Keratinocyte (primary cell): ENCODE results near the gene SLC30A3. TPM values are rescaled to one million over a fixed set of nuclear protein-coding genes. Genes with fewer than 3 reads are reported as not detected.

Experiments
- DNase-seq: peaks from one replicate; pipeline ENCODE4 v3.0.0-alpha.2; 2011; ENCODE audit warnings: low read depth, missing footprints, low spot score
- FAIRE-seq: peaks from 2 replicates; lab custom pipeline; 2011; peaks lifted over from hg19 to GRCh38; lab: Jason Lieb, UNC
- H2AFZ ChIP-seq: 2 replicates; pipeline ENCODE4 v1.6.0; 2012; ENCODE audit warnings: low read length, control low read depth, inconsistent platforms; ENCODE audit not compliant: control insufficient read depth
- H3K27ac ChIP-seq: 2 replicates; pipeline ENCODE4 v1.5.1; 2011; ENCODE audit warnings: low read length; ENCODE audit not compliant: control insufficient read depth, insufficient read depth
- H3K27me3 ChIP-seq: 3 replicates; pipeline ENCODE4 v1.6.0; 2011; ENCODE audit warnings: low read length; ENCODE audit not compliant: control insufficient read depth, insufficient read depth; ENCODE audit errors: extremely low read depth
- H3K36me3 ChIP-seq, 2 experiments: 2 replicates in 1 of 2; 3 replicates in 1 of 2; pipeline ENCODE4 v1.5.1; 2011; ENCODE audit warnings: low read length in 2 of 2, mild to moderate bottlenecking in 1 of 2; ENCODE audit not compliant: control insufficient read depth in 2 of 2, insufficient read depth in 2 of 2; ENCODE audit errors: extremely low read depth in 1 of 2
- H3K4me1 ChIP-seq: 3 replicates; pipeline ENCODE4 v1.5.1; 2011; ENCODE audit warnings: low read length; ENCODE audit not compliant: control insufficient read depth, insufficient read depth; ENCODE audit errors: extremely low read depth
- H3K4me2 ChIP-seq: 3 replicates; pipeline ENCODE4 v1.6.0; 2011; ENCODE audit warnings: low read depth, low read length; ENCODE audit not compliant: control insufficient read depth, insufficient read depth; ENCODE audit errors: extremely low read depth
- H3K4me3 ChIP-seq, 3 experiments: fragments of 200-600 bp in 1 of 3; sonication (generic) in 1 of 3; 2 replicates in 2 of 3; 3 replicates in 1 of 3; pipeline ENCODE4 v1.5.1; 2011 to 2016; ENCODE audit warnings: low read length in 3 of 3, mild to moderate bottlenecking in 3 of 3, control low read depth in 2 of 3, inconsistent platforms in 1 of 3, low read depth in 1 of 3, mixed read lengths in 1 of 3, mixed run types in 1 of 3, moderate library complexity in 1 of 3; ENCODE audit not compliant: control insufficient read depth in 2 of 3, insufficient read depth in 2 of 3; ENCODE audit errors: extremely low read depth in 1 of 3
- H3K79me2 ChIP-seq: 2 replicates; pipeline ENCODE4 v1.6.0; 2012; ENCODE audit warnings: low read length; ENCODE audit not compliant: control insufficient read depth, insufficient read depth
- H3K9ac ChIP-seq: 3 replicates; pipeline ENCODE4 v1.6.0; 2011; ENCODE audit warnings: low read length; ENCODE audit not compliant: control insufficient read depth, insufficient read depth; ENCODE audit errors: extremely low read depth
- H3K9me1 ChIP-seq: 3 replicates; pipeline ENCODE4 v1.6.0; 2011; ENCODE audit warnings: low read length; ENCODE audit not compliant: control insufficient read depth, insufficient read depth; ENCODE audit errors: extremely low read depth
- H3K9me3 ChIP-seq: 2 replicates; pipeline ENCODE4 v1.5.1; 2012; ENCODE audit warnings: low read depth, low read length; ENCODE audit not compliant: control insufficient read depth
- H4K20me1 ChIP-seq: 3 replicates; pipeline ENCODE4 v1.6.0; 2011; ENCODE audit warnings: low read length; ENCODE audit not compliant: control insufficient read depth, insufficient read depth; ENCODE audit errors: extremely low read depth
- CTCF ChIP-seq, 3 experiments: IDR thresholded peaks in 1 of 3; conservative IDR thresholded peaks in 1 of 3; optimal IDR thresholded peaks in 1 of 3; 2 replicates in 2 of 3; 3 replicates in 1 of 3; pipeline versions ENCODE3 to v1.5.1; 2011; ENCODE audit warnings: low read length in 3 of 3, mild to moderate bottlenecking in 3 of 3, moderate library complexity in 2 of 3, control low read depth in 1 of 3, inconsistent platforms in 1 of 3; ENCODE audit not compliant: insufficient read depth in 2 of 3; ENCODE audit errors: extremely low read depth in 1 of 3
- EZH2 ChIP-seq: IDR thresholded peaks from one replicate; pipeline ENCODE4 v1.6.1; 2012; ENCODE audit warnings: inconsistent platforms, mild to moderate bottlenecking, low read length, moderate library complexity
- dilution Hi-C: fragments of 300-500 bp; cut with MboI; formaldehyde crosslinking; loops from one replicate; pipeline ENCODE4 v1.7.0; 2020; ENCODE audit warnings: low sequenced_read_pairs; ENCODE audit not compliant: extremely low pct_ligation_motif_present
- polyA plus RNA-seq, 5 experiments: library from polyadenylated mRNA; depleted of rRNA in 3 of 5; stranded (reverse) in 3 of 5; stranded (forward) in 1 of 5; unstranded in 1 of 5; fragments of >200 nt; gene quantifications; 1 replicate in 1 of 5; 2 replicates in 3 of 5; 3 replicates in 1 of 5; pipeline versions ENCODE4 v1.2.1 to v1.2.3, GENCODE V29; 2011 to 2012; ENCODE audit warnings: missing spikeins in 2 of 5, low read depth in 1 of 5, low replicate concordance in 1 of 5

Gene SLC30A3
- polyA plus RNA-seq, 1 donor (not counting 4 experiments of a cell fraction or from before 2014, with no cell fraction given), result not detected

DNA sequence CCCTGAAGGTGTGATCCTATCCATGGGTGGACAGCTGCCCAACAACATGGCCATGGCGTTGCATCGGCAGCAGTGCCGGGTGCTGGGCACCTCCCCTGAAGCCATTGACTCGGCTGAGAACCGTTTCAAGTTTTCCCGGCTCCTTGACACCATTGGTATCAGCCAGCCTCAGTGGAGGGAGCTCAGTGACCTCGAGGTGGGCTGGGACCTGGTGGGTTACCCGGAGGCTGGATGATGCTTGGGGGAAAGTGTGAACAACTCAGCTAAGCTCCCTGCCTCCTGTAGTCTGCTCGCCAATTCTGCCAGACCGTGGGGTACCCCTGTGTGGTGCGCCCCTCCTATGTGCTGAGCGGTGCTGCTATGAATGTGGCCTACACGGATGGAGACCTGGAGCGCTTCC is 29.5 kb downstream of the SLC30A3 start:
- Histone ChIP-seq H3K27ac (no peak overlapping the region), H3K4me3 (no peak overlapping the region), H3K9me3 (no peaks in the 10 kb centered on the region), H3K9ac (no peak overlapping the region), H3K36me3 (peaks cover 49 to 62% of the 10 kb centered on the region in 2 experiments), H4K20me1 (no peaks in the 10 kb centered on the region), H3K79me2 (no peaks in the 10 kb centered on the region), H3K4me2 (no peak overlapping the region), H3K4me1 (no peaks in the 10 kb centered on the region), H3K27me3 (no peaks in the 10 kb centered on the region), H3K9me1 (no peaks in the 10 kb centered on the region), H2AFZ (no peak overlapping the region)
- dilution Hi-C loops, result no loop called here
- FAIRE-seq (no peak), DNase-seq (no peak)
- no peak for TF ChIP-seq CTCF (optimal IDR thresholded peaks at IDR 0.05 in 1 of 3, IDR thresholded peaks at IDR 0.05 in 1 of 3, conservative IDR thresholded peaks at IDR 0.05 in 1 of 3; ENCODE audit: extremely low read depth in 1 of 3, insufficient read depth in 2 of 3, low read length in 3 of 3)
- TF ChIP-seq EZH2, result no peak

DNA sequence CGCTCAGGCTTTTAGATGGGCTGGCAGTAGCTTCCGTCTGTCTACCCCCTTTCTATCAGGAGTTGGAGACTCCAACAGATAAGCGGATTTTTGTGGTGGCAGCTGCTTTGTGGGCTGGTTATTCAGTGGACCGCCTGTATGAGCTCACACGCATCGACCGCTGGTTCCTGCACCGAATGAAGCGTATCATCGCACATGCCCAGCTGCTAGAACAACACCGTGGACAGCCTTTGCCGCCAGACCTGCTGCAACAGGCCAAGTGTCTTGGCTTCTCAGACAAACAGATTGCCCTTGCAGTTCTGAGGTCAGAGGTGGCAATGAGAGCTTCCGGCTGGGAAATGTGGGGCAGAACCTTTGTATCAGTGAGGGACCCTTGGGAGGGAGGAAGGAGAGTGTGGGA is 30.9 kb downstream of the SLC30A3 start:
- Histone ChIP-seq H3K79me2 (no peaks in the 10 kb centered on the region), H3K4me3 (no peak overlapping the region), H2AFZ (no peak overlapping the region), H3K27ac (no peak overlapping the region), H3K4me2 (no peak overlapping the region), H3K4me1 (no peaks in the 10 kb centered on the region), H3K9me3 (no peaks in the 10 kb centered on the region), H3K27me3 (no peaks in the 10 kb centered on the region), H3K36me3 (peaks cover 43 to 57% of the 10 kb centered on the region in 2 experiments), H4K20me1 (no peaks in the 10 kb centered on the region), H3K9ac (no peak overlapping the region), H3K9me1 (no peaks in the 10 kb centered on the region)
- TF ChIP-seq EZH2, result no peak
- no peak for TF ChIP-seq CTCF (optimal IDR thresholded peaks at IDR 0.05 in 1 of 3, IDR thresholded peaks at IDR 0.05 in 1 of 3, conservative IDR thresholded peaks at IDR 0.05 in 1 of 3; ENCODE audit: extremely low read depth in 1 of 3, insufficient read depth in 2 of 3, low read length in 3 of 3)
- no peak for DNase-seq
- no peak for FAIRE-seq
- dilution Hi-C loops, result no loop called here
